ENCODE measurements around the gene HIF3A. TPM values are rescaled to one million over a fixed set of nuclear protein-coding genes. Genes with fewer than 3 reads are reported as not detected.
"Not testable (repeated sequence)": the region's sequence is repeated elsewhere in the genome, so short reads cannot be mapped to it uniquely, and the experiment has no call there.

HIF3A gene
- 115 and 163 TPM in 2 replicates for total RNA-seq
- polyA plus RNA-seq = 122 and 170 TPM in 2 replicates

DNA sequence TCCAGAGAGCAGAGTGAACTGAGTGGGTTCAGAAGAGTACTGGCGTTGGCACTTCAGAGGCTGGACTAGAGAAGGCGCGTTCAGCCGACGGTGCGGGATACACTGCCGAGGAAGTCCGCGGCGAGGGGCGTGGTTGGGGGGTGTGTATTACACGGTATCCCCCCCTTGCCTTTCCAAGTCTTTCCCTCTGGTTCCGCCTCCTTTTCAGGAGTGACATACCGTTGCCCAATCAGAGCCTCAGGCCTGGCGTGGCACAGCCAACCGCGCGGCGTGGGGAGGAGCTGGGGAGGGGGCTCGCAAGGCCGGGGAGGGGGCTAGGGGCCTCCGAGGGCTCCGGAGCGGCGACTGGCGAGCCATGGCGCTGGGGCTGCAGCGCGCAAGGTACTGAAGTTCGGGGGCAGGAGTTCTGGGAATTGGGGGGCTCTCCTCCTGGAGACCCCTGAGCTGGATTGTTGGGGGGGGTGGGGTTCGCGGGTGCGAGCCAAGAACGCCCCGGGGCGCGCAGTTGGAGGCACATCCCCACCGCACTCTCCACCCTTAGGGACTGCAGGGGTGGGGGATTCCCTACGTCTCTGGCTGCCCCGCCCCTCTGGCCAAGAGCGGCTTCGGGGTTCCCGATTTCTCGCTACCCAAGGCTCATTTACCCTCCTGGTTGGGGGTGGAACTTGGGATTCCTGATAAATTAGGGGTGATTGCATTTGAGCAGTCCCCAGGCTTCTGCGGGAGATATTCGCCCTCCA, at the start of gene HIF3A:
Gene HIF3A (plus strand): TSS at position 321 of the 740 bp plus-strand sequence. CDS start 35 bp downstream, at position 356.
- Histone ChIP-seq H3K27me3 (no peaks in the 10 kb centered on the region), H3K4me3 (peak within 1 kb of the TSS; percentile 67), H3K9me3 (ENCODE audit: low read depth) (no peaks in the 10 kb centered on the region), H3K27ac (peak within 1 kb of the TSS; percentile 98), H3K4me1 (ENCODE audit: low read depth) (peaks cover 38% of the 10 kb centered on the region), H3K36me3 (no peaks in the 10 kb centered on the region)
- TF ChIP-seq, protein P1, sequence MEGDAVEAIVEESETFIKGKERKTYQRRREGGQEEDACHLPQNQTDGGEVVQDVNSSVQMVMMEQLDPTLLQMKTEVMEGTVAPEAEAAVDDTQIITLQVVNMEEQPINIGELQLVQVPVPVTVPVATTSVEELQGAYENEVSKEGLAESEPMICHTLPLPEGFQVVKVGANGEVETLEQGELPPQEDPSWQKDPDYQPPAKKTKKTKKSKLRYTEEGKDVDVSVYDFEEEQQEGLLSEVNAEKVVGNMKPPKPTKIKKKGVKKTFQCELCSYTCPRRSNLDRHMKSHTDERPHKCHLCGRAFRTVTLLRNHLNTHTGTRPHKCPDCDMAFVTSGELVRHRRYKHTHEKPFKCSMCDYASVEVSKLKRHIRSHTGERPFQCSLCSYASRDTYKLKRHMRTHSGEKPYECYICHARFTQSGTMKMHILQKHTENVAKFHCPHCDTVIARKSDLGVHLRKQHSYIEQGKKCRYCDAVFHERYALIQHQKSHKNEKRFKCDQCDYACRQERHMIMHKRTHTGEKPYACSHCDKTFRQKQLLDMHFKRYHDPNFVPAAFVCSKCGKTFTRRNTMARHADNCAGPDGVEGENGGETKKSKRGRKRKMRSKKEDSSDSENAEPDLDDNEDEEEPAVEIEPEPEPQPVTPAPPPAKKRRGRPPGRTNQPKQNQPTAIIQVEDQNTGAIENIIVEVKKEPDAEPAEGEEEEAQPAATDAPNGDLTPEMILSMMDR (IDR thresholded peaks at IDR 0.05; ENCODE audit: low read depth, low read length) = no peak
- DNase-seq (ENCODE audit: low read depth in 1 of 2, low spot score in 1 of 2) = peak; percentile 85 to 97

DNA sequence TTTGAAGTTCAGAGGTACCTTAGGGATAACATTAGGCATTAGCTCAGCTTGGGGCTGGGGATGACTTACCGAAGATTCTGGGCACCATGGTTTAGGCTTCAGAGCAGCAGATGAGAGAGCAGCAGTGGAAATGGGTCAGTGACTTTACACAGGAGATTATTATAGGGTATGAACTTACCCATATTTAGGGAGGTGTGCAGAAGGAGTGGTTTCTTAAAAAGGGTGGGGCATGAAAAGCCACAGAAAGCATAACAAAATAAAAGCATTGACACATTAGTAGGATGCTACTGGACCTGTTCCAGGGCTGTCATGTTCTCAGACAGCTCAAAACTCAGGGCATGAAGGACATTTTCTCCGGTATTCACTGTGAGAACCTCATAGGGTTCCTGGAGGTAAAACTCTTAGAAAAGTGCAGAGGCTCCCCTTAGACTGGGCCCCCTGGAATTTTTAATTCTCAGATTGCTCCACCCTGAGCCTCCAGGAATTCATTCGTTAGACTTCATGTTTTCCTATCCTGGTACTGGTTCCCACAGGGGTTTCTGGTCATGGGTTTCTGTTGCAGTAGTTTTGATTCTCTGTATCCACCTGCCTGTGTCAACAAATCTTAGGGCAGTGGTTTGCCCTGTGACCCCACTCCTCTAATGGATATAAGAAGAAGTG, 46.6 kb upstream of the HIF3A start:
- H3K4me1 ChIP-seq (ENCODE audit: low read depth) = no peaks in the 10 kb centered on the region
- H3K36me3 ChIP-seq = no peaks in the 10 kb centered on the region
- DNase-seq (ENCODE audit: low read depth in 1 of 2, low spot score in 1 of 2) = no peak
- H3K27ac ChIP-seq = no peak overlapping the region
- H3K9me3 ChIP-seq (ENCODE audit: low read depth) = no peaks in the 10 kb centered on the region
- TF ChIP-seq, protein P1 (IDR thresholded peaks at IDR 0.05; ENCODE audit: low read depth, low read length) = no peak
- no peak overlapping the region for H3K4me3 ChIP-seq
- no peaks in the 10 kb centered on the region for H3K27me3 ChIP-seq

DNA sequence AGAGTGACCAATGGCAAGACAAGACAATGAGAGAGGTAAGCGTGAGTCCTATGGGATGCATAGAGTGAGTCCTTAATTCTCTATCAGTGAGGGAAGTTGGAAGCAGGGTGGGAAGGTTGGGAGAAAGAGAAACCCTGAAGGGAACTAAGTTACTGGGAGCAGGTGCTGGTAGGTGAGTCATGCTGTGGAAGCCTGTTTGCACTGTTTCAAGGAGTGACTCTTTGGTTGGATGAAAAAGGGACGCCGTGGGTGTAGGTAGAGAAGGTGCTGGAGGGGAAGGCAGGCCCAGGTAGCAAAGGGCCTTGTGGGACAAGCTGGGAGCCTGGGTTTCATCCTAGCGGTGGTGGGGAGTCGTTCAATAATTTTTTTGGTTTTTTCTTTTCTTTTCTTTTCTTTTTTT, 45.4 kb upstream of the HIF3A start:
- Histone ChIP-seq H3K9me3 (ENCODE audit: low read depth) (no peaks in the 10 kb centered on the region), H3K4me1 (ENCODE audit: low read depth) (no peaks in the 10 kb centered on the region), H3K27ac (no peak overlapping the region), H3K4me3 (no peak overlapping the region), H3K27me3 (no peaks in the 10 kb centered on the region), H3K36me3 (no peaks in the 10 kb centered on the region)
- TF ChIP-seq, protein P1 (IDR thresholded peaks at IDR 0.05; ENCODE audit: low read depth, low read length) = no peak
- DNase-seq (ENCODE audit: low read depth in 1 of 2, low spot score in 1 of 2) = no peak

DNA sequence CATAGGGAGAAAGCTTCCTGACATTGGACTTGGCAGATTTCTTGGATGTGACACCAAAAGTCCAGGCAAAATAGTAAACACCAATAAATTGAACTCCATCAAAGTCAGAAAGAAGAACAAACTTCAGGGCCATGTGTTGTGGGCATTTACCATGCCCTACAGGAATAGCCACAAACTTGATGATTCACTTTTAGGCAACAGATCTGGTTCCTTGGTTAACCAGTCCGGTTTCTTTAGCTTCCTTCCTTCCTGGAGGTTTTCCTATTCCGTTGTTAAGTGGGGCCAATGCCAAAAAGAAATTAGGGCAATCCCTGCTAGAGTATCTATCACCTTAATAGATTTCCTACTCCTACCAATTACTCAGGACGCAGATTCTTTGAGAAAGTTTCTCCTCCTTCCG, 42.1 kb upstream of the HIF3A start:
- no peaks in the 10 kb centered on the region for H3K27me3 ChIP-seq
- no peak for DNase-seq (ENCODE audit: low read depth in 1 of 2, low spot score in 1 of 2)
- no peak overlapping the region for H3K4me3 ChIP-seq
- no peak overlapping the region for H3K27ac ChIP-seq
- H3K9me3 ChIP-seq (ENCODE audit: low read depth) = no peaks in the 10 kb centered on the region
- H3K4me1 ChIP-seq (ENCODE audit: low read depth) = no peaks in the 10 kb centered on the region
- TF ChIP-seq, protein P1 (IDR thresholded peaks at IDR 0.05; ENCODE audit: low read depth, low read length) = no peak
- no peaks in the 10 kb centered on the region for H3K36me3 ChIP-seq

DNA sequence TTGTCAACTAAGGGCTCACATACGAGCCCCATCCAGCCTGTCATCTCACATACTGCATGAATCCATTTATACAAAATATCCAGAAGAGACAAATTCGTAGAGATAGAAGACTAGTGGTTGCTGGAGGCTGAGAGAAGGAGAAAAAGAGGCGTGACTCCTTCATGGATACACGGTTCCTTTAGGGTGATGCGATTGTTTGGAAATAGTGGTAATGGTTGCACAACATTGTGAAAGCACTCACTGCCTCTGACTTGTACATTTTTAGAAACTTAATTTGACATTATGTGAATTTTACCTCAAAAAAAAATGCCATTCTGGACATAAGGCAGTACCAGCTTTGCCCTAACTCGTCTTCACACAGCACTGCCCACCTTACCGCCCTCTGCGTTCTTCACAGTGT, 40.0 kb upstream of the HIF3A start:
- Histone ChIP-seq H3K4me1 (ENCODE audit: low read depth) (no peaks in the 10 kb centered on the region), H3K9me3 (ENCODE audit: low read depth) (no peaks in the 10 kb centered on the region), H3K4me3 (no peak overlapping the region), H3K27ac (no peak overlapping the region), H3K36me3 (no peaks in the 10 kb centered on the region), H3K27me3 (no peaks in the 10 kb centered on the region)
- DNase-seq (ENCODE audit: low read depth in 1 of 2, low spot score in 1 of 2) = peak in 1 of 2 donors; percentile 33
- TF ChIP-seq, protein P1 (IDR thresholded peaks at IDR 0.05; ENCODE audit: low read depth, low read length) = no peak

DNA sequence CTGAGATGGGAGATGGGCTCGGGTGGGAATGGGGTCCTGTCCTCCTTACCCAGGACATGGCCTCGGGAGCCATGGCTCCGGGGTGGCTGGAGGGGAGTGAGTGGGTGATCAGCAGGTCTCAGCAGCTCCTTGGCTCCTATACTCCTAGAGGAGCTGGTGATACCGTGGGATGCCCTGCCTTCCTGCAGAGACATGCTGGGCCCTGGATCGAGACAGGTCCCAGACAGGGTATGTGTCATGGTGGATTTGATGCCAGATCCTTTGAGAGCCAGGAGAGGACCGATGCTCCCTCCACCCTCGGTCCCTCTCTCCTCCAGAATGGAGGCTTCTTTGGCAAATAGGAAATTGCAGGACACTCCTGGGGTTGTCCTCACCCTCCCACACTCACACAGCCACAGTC, 35.3 kb upstream of the HIF3A start:
- H3K4me3 ChIP-seq; H3K27me3 ChIP-seq; H3K4me1 ChIP-seq (ENCODE audit: low read depth); H3K9me3 ChIP-seq (ENCODE audit: low read depth); H3K27ac ChIP-seq; DNase-seq (ENCODE audit: low read depth in 1 of 2, low spot score in 1 of 2); H3K36me3 ChIP-seq: not testable (repeated sequence)

DNA sequence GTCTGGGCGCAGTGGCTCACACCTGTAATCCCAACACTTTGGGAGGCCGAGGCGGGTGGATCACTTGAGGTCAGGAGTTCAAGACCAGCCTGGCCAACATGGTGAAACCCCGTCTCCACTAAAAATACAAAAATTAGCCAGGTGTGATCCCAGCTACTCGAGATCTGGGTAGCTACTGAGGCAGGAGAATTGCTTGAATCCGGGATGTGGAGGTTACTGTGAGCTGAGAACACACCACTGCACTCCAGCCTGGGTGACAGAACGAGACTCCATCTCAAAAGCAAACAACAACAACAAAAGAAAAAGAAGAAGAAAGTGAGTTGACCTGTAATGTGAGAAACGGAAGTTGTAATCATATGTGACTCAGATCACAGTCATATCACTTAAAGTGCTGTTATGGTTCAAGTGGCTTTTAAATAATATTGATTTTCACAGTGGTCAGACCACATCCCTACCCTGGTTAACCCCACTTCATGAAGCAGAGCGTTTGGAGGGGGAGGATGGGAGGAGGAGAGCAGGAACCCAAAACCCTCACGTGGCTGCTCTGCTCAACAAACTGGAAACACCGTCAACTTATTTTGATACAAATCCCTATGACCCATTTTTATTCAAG, 34.1 kb upstream of the HIF3A start:
- DNase-seq (ENCODE audit: low read depth in 1 of 2, low spot score in 1 of 2) = not testable (repeated sequence)

DNA sequence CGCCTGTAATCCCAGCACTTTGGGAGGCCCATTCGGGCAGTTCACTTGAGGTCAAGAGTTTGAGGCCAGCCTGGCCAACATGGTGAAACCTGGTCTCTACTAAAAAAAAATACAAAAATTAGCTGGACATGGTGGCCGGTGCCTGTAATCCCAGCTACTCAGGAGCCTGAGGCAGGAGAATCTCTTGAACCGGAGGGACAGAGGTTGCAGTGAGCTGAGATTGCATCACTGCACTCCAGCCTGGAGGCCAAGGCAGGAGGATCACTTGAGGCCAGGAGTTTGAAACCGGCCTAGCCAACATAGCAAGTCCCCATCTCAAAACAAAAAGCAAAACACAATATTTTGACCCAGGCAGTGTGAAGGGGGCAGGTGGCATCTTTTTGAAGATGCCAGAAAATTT, 32.0 kb upstream of the HIF3A start:
- H3K4me3 ChIP-seq, H3K27me3 ChIP-seq: not testable (repeated sequence)

More for the DNA sequence above, 34.1 kb upstream of the HIF3A start:
- H3K4me3 ChIP-seq; H3K4me1 ChIP-seq (ENCODE audit: low read depth); H3K9me3 ChIP-seq (ENCODE audit: low read depth); H3K27ac ChIP-seq; H3K27me3 ChIP-seq; H3K36me3 ChIP-seq: not testable (repeated sequence)

More for the DNA sequence above, 32.0 kb upstream of the HIF3A start:
- H3K9me3 ChIP-seq (ENCODE audit: low read depth); H3K4me1 ChIP-seq (ENCODE audit: low read depth); DNase-seq (ENCODE audit: low read depth in 1 of 2, low spot score in 1 of 2); H3K36me3 ChIP-seq; H3K27ac ChIP-seq: not testable (repeated sequence)

All from cardiac muscle cell (in vitro differentiated cells and primary cell).